HFFc6 (cell line): ENCODE results near the gene BACE2. TPM values are rescaled to one million over a fixed set of nuclear protein-coding genes. Genes with fewer than 3 reads are reported as not detected.

ENCODE experiments used
- DNase-seq: peaks from one replicate; pipeline ENCODE4 v3.0.0-alpha.2; 2018
- H3K27ac Mint-ChIP-seq: 2 replicates; pipeline ENCODE4 v1.8.0; 2020; ENCODE audit warnings: mild to moderate bottlenecking, mixed read lengths
- H3K27me3 Mint-ChIP-seq: 2 replicates; pipeline ENCODE4 v1.8.0; 2021; ENCODE audit warnings: mild to moderate bottlenecking, moderate library complexity, mixed read lengths; ENCODE audit not compliant: insufficient read depth
- H3K36me3 Mint-ChIP-seq: 2 replicates; pipeline ENCODE4 v1.8.0; 2021; ENCODE audit warnings: low read depth, mixed read lengths
- H3K4me1 Mint-ChIP-seq: 2 replicates; pipeline ENCODE4 v1.8.0; 2020; ENCODE audit warnings: low read depth, mixed read lengths
- H3K4me3 Mint-ChIP-seq: 2 replicates; pipeline ENCODE4 v1.8.0; 2020; ENCODE audit warnings: mild to moderate bottlenecking, moderate library complexity, mixed read lengths
- H3K9me3 Mint-ChIP-seq: 2 replicates; pipeline ENCODE4 v1.8.0; 2020; ENCODE audit warnings: mild to moderate bottlenecking, mixed read lengths
- total RNA-seq, 6 experiments: library from RNA; stranded (reverse); fragmentation: NEBNext Ultra II Directional; extraction: Animal tissue kit (Norgen Biotek cat#: 25700); gene quantifications; 2 replicates in 1 of 6; 3 replicates in 5 of 6; pipeline ENCODE4 v1.2.3, GENCODE V29; 2021
- TF ChIP-seq, protein P1 (sequence below): fragments of 200-600 bp; sonication (generic); IDR thresholded peaks from 2 replicates; pipeline ENCODE4 v1.5.0; 2021; ENCODE audit warnings: antibody characterized with exemption, mild to moderate bottlenecking

BACE2 gene
- total RNA-seq, 6 experiments from 2014 or later: 2.8 to 13.2 (median 3.8) TPM

DNA sequence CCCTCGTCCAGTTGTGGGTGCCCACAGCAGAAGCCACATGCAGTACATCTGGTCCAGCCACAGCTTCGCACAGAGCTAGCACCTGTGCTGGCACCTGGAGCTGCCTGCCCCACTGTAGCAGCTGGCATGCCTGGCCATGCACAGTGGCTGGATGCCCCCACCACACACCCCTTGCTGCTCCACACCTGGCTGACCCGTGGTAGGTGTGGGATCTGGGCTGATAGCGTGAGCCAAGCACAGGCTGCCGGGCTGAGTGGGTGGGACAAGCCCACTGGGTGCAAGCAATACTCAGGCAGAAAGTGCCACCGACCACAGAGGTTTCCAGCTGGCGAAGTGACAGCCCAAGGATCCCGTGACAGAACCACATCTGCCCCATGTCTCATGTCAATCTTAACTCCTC is 30.6 kb upstream of the BACE2 start:
- H3K9me3 Mint-ChIP-seq: peaks cover 14% of the 10 kb centered on the region
- DNase-seq: no peak
- no peak overlapping the region for H3K27ac Mint-ChIP-seq
- H3K4me1 Mint-ChIP-seq: peaks cover 18% of the 10 kb centered on the region; the same call in 1 of the 2 replicates
- TF ChIP-seq, protein P1, sequence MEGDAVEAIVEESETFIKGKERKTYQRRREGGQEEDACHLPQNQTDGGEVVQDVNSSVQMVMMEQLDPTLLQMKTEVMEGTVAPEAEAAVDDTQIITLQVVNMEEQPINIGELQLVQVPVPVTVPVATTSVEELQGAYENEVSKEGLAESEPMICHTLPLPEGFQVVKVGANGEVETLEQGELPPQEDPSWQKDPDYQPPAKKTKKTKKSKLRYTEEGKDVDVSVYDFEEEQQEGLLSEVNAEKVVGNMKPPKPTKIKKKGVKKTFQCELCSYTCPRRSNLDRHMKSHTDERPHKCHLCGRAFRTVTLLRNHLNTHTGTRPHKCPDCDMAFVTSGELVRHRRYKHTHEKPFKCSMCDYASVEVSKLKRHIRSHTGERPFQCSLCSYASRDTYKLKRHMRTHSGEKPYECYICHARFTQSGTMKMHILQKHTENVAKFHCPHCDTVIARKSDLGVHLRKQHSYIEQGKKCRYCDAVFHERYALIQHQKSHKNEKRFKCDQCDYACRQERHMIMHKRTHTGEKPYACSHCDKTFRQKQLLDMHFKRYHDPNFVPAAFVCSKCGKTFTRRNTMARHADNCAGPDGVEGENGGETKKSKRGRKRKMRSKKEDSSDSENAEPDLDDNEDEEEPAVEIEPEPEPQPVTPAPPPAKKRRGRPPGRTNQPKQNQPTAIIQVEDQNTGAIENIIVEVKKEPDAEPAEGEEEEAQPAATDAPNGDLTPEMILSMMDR: no peak
- H3K27me3 Mint-ChIP-seq: peaks cover 10% of the 10 kb centered on the region
- H3K36me3 Mint-ChIP-seq: no peaks in the 10 kb centered on the region; the same call in 1 of the 2 replicates
- H3K4me3 Mint-ChIP-seq: no peak overlapping the region

DNA sequence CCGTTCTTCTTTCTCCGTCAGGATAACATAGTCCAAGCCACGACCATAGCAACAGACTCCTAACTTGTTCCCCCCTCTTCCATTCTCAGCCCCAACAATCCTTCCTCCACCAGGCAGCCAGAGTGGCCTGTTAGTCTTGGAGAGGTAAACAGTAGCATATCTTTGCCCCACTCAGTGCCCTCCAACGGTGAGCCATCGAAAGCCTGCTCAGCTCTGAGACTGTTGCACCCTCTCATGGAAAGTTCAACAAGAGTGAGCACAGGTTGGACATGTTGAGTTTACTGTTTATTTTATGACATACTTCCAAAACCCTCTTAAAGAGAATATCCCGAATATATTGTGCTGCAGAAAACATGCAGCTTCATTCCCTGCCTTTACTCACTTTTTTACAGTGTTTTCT is 30.1 kb upstream of the BACE2 start:
- TF ChIP-seq, protein P1: no peak
- DNase-seq: no peak
- Mint-ChIP-seq H3K36me3 (no peaks in the 10 kb centered on the region; the same call in 1 of the 2 replicates), H3K27ac (no peak overlapping the region), H3K4me3 (no peak overlapping the region), H3K9me3 (peaks cover 14% of the 10 kb centered on the region), H3K27me3 (peaks cover 10% of the 10 kb centered on the region), H3K4me1 (peaks cover 18% of the 10 kb centered on the region; the same call in 1 of the 2 replicates)

GRCh38 chr21:41138711-41139110 is 29.2 kb upstream of the BACE2 start:
- no peaks in the 10 kb centered on the region; the same call in 1 of the 2 replicates for H3K36me3 Mint-ChIP-seq
- peaks cover 10% of the 10 kb centered on the region for H3K27me3 Mint-ChIP-seq
- H3K9me3 Mint-ChIP-seq: peaks cover 19% of the 10 kb centered on the region
- H3K4me1 Mint-ChIP-seq: peaks cover 18% of the 10 kb centered on the region; the same call in 1 of the 2 replicates
- no peak overlapping the region for H3K4me3 Mint-ChIP-seq
- TF ChIP-seq, protein P1: no peak
- H3K27ac Mint-ChIP-seq: no peak overlapping the region
- DNase-seq: no peak

DNA sequence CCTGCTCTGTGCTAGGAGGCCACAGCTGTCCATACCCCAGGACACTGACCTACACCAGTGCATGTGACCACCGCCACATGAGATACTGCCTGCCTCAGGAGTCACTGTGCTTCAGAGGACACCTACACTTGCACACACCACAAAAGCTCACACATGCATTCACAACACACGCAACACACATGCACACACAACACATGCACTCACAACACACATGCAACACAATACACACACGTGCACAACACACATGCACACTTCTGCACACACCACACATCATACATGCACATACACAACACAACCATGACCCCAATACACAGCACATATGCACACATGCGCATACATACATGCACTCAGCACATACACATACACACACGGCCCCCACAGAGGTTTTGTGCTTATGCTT is 28.7 kb upstream of the BACE2 start:
- H3K27ac Mint-ChIP-seq: no peak overlapping the region
- TF ChIP-seq, protein P1: no peak
- peaks cover 10% of the 10 kb centered on the region for H3K27me3 Mint-ChIP-seq
- H3K36me3 Mint-ChIP-seq: no peaks in the 10 kb centered on the region; the same call in 1 of the 2 replicates
- DNase-seq: no peak
- peaks cover 19% of the 10 kb centered on the region for H3K9me3 Mint-ChIP-seq
- H3K4me1 Mint-ChIP-seq: peaks cover 18% of the 10 kb centered on the region; the same call in 1 of the 2 replicates
- H3K4me3 Mint-ChIP-seq: no peak overlapping the region

GRCh38 chr21:41139951-41140350 is 28.0 kb upstream of the BACE2 start:
- Mint-ChIP-seq H3K4me1 (peaks cover 18% of the 10 kb centered on the region; the same call in 1 of the 2 replicates), H3K4me3 (no peak overlapping the region), H3K36me3 (no peaks in the 10 kb centered on the region; the same call in 1 of the 2 replicates), H3K9me3 (peaks cover 19% of the 10 kb centered on the region), H3K27me3 (peaks cover 7% of the 10 kb centered on the region), H3K27ac (no peak overlapping the region)
- DNase-seq: no peak
- TF ChIP-seq, protein P1: no peak
